SHP77 treated with DMSO at 0.1 percent for 48 hours (cell line): ENCODE results near the gene TECTA.
"Not testable (repeated sequence)": the region's sequence is repeated elsewhere in the genome, so short reads cannot be mapped to it uniquely, and the experiment has no call there.

Experiments used
- DNase-seq: peaks from one replicate; lab custom pipeline; 2025; lab: John Stamatoyannopoulos, UW

The TECTA gene

GRCh38 chr11:121231576-121232278 lies 130.7 kb downstream of the TECTA start:
- DNase-seq = no peak

GRCh38 chr11:121235057-121235456 lies 134.0 kb downstream of the TECTA start:
- DNase-seq = no peak

GRCh38 chr11:121236115-121237001 lies 135.3 kb downstream of the TECTA start:
- no peak for DNase-seq

- DNase-seq = not testable (repeated sequence)
Measured at GRCh38 chr11:121237247-121237646, 136.2 kb downstream of the TECTA start.

DNA sequence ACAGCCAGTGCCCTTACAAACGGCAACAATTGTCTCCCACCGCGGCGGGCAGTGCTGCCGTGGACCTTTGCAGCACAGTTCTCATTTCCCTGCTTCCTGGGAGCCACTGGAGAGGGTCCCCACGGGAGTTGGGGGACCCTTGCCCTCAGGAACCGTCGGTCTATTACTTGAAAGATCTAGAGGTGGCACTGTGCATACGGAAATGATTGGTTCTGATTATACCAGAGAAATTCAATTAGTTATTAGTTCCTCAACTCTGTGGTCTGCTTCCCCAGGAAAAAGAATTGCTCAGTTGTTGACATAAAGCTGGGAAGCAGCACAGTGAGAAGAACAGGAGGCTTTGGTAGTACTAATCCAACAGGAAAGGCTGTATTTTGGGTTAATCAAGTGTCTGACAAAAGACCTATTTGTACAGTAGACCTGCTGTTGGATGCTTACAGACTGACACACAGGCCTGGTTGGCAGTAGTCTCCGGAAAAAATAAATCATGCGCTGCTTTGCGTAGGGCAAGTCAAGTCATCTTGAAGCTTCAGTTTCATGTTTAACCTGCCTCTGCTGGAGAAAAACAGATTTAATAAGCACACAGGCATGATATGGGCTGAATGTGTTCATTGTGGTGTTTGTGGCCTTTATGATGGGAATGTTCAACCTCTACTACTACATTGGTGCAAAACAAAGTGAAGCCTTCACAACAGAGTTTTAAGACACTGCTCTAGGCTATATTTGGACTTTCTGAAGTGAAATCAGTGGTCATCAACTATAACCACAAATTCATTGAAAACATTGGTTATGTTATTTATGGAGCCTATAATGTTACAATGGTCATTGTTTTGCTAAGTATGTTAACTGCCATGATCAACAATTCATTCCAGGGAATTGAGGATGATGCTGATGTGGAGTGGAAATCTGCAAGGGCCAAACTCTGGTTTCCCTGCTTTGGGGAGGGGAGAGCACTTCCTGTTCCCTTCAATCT lies 136.9 kb downstream of the TECTA start:
- DNase-seq = peak; percentile 5

DNA sequence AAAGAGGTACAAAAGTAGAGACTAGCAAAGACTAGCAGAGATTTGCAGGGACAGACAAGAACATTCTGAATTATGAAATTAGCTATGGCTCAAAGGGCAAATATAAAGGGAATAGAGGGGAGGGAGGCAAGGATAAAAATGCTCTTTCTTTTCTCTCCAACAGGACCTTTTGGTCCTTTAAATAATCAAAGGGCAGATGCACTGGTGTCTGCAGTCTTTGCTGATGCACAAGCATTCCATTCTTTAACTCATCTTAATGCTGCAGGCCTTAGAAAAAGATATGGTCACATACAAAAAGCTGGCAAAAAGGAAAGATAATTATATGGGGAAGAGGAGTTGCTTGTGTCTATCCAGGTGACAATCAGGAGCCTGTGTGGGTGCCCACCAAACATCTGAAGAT lies 137.9 kb downstream of the TECTA start:
- no peak for DNase-seq

DNA sequence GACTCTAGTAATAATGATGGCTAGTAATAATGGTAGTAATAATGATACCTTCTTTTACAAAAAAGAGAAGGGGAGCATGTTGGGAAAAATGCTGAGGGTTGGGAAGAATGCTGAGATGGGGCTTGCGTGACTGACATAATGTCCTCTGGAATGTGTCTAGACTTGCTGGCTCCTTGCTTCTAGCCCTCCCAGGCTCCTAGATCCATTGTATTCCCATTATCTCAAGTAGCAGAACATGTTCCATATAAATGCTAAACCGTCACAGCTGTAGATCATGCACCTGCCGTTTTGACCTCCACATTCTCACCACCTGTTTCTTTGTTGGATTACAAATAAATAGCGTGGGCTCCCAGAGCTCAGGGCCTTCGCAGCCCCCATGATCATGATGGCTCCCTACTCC lies 139.0 kb downstream of the TECTA start:
- peak; percentile 12 for DNase-seq

DNA sequence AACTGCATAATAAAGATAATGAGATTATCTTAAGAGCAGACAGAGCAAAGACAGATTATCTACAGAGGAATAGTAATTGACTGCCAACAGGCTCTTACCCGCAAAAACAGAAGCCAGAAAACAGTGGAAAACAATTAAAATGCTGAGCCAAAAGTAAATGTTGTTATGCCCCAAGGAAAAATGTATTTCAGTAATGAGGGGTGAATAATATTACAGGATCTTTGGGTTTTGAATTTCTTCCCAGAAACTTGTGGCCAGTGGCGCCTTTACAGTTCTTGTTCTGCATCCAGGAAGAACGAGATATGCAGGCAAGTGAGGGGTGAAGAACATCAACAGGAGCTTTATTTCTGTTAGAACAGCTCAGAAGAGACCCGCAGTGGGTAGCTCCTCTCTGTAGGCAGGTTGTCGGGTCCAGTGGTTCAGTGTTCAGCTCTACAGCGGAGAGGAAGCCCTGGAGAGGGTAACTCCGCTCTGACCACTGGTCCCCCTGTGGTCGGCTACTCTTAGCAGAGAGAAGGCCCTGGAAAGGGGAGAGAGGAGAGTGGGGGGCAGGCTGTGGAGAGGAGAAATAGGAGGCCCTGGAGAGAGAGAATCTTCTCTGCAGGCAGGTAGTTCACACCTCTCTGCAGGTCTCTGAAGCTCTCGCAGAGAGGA lies 139.7 kb downstream of the TECTA start:
- DNase-seq = no peak
